NB4 (cell line): ENCODE data around the gene NFYB.

Experiments
- DNase-seq: peaks from one replicate; pipeline ENCODE4 v3.0.0; 2010; ENCODE audit warnings: low read depth
- H3K4me3 ChIP-seq: one replicate; pipeline ENCODE4 v1.5.1; 2011; ENCODE audit warnings: mild to moderate bottlenecking, low read depth, low read length, moderate library complexity
- CTCF ChIP-seq: IDR thresholded peaks from one replicate; pipeline ENCODE4 v1.5.1; 2012; ENCODE audit warnings: low read depth, low read length
- MAX ChIP-seq: IDR thresholded peaks from 2 replicates; pipeline ENCODE4 v1.6.1; 2011; ENCODE audit warnings: low read depth, low read length
- MYC ChIP-seq: IDR thresholded peaks from 2 replicates; pipeline ENCODE4 v1.6.1; 2011; ENCODE audit warnings: low read depth, low read length
- POLR2A ChIP-seq: IDR thresholded peaks from 2 replicates; pipeline ENCODE4 v1.6.1; 2011; ENCODE audit warnings: mild to moderate bottlenecking; ENCODE audit not compliant: insufficient read length; ENCODE audit errors: extremely low read depth

Gene NFYB

GRCh38 chr12:104090685-104091084 is 47.3 kb downstream of the NFYB start:
- H3K4me3 ChIP-seq, result no peak overlapping the region
- peak; percentile 9 for DNase-seq
- TF ChIP-seq POLR2A (no peak), MYC (no peak), MAX (no peak), CTCF (no peak)

GRCh38 chr12:104083769-104084475 is 54.1 kb downstream of the NFYB start:
- no peak overlapping the region for H3K4me3 ChIP-seq
- no peak for TF ChIP-seq POLR2A
- TF ChIP-seq CTCF, result no peak
- no peak for TF ChIP-seq MYC
- no peak for TF ChIP-seq MAX
- DNase-seq, result no peak

- DNase-seq, result no peak
- H3K4me3 ChIP-seq, result no peak overlapping the region
- TF ChIP-seq MYC, result no peak
- TF ChIP-seq POLR2A, result no peak
- no peak for TF ChIP-seq CTCF
- no peak for TF ChIP-seq MAX
These were observed 57.2 kb downstream of the NFYB start for GRCh38 chr12:104080764-104081163.

- no peak for TF ChIP-seq CTCF
- no peak for TF ChIP-seq MYC
- no peak for TF ChIP-seq MAX
- TF ChIP-seq POLR2A, result no peak
- no peak for DNase-seq
- H3K4me3 ChIP-seq, result no peak overlapping the region
These were observed 59.0 kb downstream of the NFYB start for GRCh38 chr12:104079024-104079423.

- DNase-seq, result no peak
- TF ChIP-seq MYC, result no peak
- TF ChIP-seq CTCF, result no peak
- TF ChIP-seq POLR2A, result no peak
- no peak for TF ChIP-seq MAX
- no peak overlapping the region for H3K4me3 ChIP-seq
These were observed 64.3 kb downstream of the NFYB start for GRCh38 chr12:104073699-104074098.

- no peak overlapping the region for H3K4me3 ChIP-seq
- TF ChIP-seq POLR2A (no peak), MAX (no peak), CTCF (no peak), MYC (no peak)
- DNase-seq, result no peak
These were observed 65.9 kb downstream of the NFYB start for GRCh38 chr12:104072099-104072498.
